ACHN (cell line): Measurements from ENCODE around the gene TSEN2.
"Not testable (repeated sequence)": the region's sequence is repeated elsewhere in the genome, so short reads cannot be mapped to it uniquely, and the experiment has no call there.

ENCODE experiments used
- DNase-seq: peaks from one replicate; pipeline ENCODE4 v3.0.0-alpha.2; 2015
- in situ Hi-C: cut with HindIII; loops from 2 replicates; pipeline ENCODE4 v1.10.0; 2017; ENCODE audit warnings: low sequenced_read_pairs, low pct_ligation_motif_present, low pct_unique_long_range_greater_than_20kb

Gene TSEN2

DNA sequence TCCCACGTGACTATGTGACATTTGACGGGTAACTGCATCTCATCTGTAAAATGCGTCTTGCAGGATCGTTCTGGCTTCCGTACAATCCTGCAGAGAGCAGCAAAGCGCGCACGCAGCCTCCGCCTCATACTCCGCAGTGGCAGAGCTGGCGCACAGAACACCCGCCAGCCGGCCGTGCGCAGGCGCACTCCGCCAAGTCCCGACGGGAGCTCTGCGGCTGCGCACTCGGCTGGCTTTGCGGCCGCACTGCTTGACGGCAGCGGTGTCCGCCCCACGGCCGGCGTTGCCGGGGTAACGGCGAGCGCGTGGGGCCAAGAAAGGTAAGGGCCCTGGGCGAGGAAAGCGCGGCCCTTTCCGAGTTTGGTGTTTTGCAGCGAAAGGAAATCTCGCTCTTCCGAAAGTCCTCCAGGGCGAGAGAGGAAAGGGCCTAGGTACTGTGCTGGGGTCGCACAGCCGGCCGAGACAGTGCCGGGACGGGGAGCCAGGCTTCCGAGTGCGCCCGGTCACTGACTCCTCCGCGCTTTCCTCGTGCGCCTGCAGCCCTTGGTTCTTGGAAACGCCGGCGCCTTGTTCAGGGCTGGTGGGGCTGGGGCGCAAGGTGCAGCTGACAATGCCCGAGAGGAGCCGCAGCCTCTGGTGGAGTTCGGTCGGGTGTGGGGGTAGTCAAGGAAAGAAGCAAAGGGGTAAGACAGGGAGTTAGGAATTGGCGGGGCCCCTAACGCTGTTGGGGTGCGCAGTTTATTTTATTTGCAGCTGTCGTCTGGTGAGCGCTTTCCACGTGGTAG lies at the start of gene TSEN2:
TSS of gene TSEN2 (plus strand) at position 283 of the 785 bp plus-strand sequence. CDS start 5,321 bp downstream, outside the sequence.
- DNase-seq: peak; percentile 91
- in situ Hi-C loops: no loop called here

DNA sequence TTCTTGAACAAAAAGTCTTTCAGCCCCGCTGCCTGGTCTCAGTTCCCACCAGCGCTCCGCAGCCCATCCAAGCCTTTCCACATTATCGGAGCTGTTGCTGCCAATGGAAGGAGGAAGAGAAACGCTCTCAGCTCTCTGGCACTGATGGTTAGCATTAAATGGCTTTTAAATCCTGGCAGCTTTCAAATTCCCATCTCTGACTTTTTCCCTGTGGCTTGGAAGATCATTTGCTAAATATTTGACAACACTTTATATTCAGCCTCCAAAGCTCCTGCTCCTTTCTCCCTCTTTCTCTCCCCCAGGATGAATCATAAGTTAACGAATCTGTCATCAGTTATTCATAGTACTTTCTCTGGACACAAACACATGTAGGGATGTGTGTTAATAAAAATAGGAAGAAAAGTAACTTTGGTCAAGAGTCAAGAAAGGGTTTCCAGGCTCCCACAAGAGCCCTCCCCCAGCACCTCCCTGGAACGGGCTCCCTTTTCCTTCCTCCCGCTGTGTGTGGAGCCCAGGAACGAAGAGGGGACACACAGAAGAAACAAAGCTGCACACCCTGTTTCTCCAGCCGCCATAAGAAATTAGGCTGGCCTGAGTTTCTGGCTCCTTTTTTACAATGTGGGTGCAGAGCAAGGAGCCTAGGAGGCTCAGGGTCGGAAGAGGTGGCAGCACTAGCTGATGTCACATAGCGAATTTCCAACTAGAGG lies 47.6 kb upstream of the TSEN2 start:
- in situ Hi-C loops: no loop called here
- peak; percentile 11 for DNase-seq

DNA sequence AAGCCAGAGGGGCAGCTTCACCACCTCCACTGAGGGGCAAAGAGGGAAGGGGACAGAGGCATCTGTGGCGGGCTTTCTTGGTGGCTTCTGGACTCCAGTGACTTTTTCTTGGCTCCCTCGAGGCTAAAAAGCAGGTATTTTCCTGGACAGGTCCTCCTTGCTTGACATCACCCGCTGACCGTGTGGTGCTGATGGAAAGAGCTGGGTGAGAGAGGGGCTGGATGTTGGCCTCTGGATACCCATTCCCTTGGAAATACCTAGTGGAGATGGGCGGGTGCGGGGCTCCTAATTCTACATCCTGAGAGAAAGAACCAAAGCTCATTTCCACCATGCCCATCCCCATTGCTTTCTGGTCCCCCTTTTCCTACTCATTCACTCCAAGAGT lies 47.1 kb upstream of the TSEN2 start:
- in situ Hi-C loops: no loop called here
- no peak for DNase-seq

DNA sequence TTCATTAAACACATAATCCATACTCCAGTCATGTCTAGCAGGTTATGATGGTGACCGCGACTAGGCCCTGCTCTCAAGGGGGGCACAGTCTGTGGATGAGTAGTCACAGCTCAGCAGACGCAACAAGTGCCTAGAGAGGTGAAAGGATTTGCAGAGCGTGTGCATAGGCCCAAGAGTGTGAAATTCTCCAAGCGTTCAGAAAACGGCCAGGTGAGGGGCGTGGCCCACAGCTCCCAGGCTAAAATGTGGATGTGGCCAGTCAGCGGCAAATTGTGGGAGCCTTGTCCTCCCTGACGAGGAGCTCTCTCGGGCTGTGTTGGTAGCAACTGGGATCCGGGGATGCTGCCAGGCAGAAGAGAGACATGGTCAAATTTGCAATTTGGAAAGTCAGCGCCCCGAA lies 46.4 kb upstream of the TSEN2 start:
- no peak for DNase-seq
- in situ Hi-C loops: no loop called here

DNA sequence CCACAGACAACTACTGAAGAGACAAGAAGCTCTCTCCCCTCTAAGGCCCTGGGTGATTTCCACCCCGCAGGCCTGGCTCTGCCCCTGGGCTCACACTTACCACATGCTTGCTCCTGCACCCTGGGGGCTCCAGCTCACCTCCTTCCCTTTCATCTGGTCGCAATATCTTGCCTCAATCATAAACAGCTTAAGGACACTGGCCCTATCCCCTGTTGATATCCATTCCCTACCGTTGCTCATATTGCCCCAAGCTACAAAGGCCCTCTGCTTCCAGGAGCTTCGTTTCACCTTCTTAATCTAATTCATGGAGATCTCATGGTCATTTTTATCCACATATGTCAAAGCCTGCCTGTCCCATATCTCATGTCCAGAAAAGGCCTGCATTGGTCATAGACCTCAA lies 46.0 kb upstream of the TSEN2 start:
- in situ Hi-C loops: no loop called here
- DNase-seq: no peak

DNA sequence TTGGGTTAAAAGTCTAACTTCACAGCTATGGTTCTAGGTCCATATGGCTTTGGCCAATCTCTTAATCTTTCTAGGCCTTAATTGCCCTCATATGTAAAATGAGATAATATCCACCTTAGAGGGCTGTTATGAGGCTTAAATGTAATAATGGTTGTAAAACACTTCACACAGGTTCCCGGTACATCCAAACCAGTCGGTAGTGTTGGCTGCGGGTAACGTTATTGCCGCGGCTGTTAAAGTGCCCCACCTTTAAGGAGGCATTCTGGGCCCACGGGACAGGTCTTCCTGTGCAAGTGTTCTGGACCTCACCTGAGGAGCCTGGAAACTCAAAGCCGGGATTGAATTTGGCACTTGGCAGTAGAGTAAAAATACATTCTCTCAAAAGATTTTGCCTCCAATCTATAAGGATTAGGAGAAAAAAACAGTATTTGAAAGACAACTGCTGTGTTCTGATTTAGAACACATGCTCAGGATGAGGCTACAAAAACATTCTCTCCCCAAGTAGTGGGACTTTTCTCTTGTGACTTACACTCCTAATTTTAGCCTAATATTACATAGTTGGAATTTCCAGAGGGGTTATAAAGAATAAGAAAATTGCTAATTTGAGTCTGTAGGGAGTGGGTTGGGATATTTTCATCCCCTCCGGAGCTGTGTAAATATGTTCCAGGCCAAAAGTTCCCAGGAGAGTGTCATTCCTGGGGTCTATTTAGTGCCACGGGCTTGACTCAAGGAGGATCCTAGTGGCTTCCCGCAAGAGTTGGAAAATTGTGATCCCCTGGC lies 44.9 kb upstream of the TSEN2 start:
- in situ Hi-C loops: no loop called here
- DNase-seq: no peak

DNA sequence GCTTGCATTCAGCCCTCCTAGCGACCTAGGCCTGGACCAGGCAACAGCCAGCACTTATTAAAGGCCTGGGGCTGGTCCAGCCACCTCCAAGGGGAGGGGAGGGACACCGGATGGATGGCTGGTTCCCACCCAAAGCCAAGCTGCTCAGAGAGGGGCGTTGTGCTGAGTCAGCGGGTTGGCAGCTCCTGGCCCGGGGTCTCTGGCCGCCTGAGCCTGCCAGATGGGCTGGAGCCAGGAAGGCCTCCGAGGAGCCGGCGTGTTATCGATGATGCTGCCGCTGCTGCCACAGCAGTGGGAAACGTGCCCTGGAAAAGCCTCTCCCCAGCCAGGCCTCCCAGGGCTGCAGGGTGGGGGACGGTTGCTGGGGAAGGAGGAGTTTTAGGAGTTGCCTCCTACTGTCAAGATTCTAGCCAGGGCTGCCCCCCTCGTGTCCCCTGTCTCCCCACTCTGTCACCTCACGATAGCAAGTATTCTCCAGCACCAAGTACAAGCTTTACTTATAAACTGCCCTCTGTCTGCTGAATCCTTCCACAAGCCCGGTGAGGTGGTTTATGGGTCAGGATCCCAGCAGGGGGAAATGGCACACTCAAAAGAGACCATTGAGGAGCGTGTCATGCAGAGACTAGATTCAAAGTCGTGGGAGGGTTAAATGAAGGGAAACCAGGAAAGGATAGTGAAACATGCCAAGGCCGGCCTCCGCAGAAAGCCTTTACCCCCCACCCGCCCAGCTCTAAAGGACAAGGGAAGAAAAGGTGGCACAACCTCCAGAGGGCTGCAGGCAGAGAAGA lies 43.2 kb upstream of the TSEN2 start:
- in situ Hi-C loops: no loop called here
- DNase-seq: no peak

DNA sequence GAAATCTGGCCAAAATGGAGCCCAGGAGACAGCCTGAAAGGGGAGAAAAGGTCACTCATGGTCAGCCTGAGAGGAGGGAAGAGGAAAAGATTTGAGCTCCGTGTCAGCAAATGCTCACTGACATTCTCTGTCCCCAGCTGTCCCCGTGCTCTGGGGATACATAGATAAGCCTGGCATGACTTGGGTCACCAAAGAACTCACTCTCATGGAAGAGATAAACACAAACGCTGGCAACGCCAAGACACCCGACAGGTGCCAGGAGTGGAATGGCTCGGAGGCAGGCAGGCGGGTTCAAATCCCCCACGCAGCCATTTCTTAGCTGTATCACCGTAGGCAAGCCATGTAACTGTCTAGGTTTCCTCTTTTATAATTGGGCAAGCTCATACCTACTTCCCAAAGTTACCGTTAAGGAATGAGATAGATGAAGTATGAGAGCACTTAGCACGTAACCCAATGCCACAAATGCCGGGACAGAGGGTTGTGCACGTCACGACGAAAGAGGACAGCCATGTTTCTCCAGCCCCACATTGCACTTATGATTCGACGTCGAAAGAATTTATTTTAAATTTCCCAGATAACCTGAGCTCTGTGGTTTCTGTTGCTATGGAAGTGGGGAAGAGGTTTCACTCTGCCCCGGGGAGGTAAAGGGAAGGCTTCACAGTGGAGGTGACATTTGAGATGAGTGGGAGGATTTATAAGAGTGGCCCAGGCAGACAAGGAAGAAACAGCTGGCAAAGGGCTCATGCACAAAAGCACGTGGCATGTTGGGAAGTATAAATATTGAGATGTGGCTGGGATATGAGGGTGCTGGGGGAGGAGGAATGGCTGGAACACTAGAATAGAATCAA lies 41.4 kb upstream of the TSEN2 start:
- in situ Hi-C loops: no loop called here
- no peak for DNase-seq

DNA sequence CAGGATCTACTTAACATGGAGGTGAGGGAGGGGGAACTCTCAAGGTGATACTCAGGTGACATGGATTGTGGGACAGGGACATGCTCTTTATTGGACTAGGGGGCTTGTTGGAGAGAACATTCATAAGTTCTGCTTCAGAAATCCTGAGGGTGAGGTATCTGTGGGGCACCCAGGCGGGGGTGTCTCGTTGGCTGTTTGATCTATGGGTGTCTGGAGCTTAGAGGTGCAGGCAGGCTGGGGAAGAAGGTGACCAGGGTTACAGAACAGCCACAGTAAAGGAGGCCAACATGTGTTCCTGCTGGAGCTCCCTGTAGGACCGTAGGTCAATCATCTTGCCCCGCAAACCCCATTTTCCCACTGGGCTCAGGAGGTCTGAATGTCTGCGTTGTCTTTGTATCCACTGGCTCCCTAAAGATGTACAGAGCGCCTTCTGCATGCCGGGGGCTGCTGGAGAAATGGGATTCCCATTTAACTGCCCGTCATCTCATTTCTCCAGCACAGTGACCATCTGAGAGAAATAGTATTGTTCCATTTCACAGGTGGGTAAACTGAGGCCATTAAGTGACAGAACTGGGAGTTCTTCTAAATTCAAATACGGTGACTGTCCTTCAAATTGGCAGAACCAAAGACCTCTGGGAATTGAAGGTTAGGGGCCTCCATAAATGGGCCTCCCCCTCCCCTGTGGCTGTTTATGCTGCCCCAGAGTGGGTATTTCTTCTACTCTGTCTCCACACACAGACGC lies 40.3 kb upstream of the TSEN2 start:
- DNase-seq: no peak
- in situ Hi-C loops: no loop called here

DNA sequence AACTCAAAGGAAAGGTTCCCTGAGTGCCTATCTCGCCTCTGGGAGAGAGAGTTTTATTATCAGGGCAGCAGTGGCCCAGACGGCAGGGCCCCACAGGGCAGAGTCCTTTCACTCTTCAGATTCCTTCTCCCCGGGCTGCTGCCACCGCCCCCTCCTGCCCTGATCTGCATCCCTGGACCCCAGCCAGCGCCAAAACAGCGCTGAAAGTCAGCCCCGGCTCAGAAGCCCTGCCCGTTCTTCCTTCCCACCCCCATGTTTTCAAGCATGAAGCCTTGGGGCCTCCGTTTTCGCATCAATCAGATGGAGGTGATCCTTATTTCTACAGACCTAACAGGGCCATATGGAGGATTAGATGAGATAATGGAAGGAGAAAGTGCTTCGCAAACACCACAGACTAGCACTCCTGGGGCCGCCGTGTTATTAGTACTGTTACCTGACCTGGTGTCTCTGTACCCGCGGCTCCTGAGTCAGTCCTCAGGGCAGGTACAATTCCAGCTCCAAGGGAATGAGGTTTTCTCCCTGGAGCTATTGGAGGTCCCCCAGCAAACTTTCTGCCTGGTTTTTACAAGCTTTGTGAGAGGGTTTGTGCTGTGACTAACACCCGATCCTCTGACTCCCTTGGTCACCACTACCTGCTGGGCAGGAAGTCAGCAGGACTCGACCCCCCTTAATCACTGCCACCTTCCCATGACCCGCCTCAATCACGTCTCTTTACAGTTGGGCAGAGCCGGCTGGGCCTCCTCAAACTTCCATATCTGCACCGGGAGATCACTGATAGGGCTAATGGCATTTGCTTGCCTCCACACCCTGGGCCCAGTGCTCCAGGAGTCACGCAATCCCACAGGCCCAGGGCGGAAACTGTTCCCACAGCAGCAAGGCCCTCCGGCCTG lies 39.5 kb upstream of the TSEN2 start:
- in situ Hi-C loops: no loop called here
- DNase-seq: no peak

DNA sequence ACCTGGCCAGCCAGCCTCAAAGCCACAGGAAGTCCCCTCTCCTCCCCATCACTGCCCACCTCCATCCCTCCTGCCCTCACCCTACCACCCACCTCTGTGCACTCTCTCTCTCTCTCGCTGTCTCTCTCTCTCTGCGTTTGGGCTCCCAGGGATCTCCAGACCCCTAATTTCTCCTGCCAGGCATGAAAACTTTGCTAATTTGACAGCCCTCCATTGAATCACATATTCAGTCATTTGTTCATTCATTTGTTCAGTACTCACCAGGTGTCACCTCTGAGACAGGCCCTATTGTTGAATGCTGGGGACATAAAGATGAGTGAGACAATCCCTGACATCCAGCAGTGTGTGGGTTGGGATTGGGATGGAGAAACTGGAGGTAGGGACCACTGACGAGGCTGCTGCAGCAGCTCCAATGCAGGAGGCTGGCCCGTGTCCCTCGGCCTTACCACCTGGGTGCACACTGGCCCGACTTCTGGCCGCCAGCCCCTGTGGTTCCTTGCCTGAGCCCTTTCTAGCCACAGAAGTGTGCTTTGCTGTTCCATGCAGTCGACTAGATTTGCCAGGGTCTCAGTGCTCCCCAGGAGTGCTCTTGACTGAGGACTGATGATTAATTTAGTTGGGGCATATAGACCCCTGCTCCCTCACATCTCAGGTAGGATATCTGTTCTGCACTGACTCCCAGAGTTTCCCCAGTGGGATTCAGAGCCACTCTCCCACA lies 38.6 kb upstream of the TSEN2 start:
- no peak for DNase-seq
- in situ Hi-C loops: no loop called here

DNA sequence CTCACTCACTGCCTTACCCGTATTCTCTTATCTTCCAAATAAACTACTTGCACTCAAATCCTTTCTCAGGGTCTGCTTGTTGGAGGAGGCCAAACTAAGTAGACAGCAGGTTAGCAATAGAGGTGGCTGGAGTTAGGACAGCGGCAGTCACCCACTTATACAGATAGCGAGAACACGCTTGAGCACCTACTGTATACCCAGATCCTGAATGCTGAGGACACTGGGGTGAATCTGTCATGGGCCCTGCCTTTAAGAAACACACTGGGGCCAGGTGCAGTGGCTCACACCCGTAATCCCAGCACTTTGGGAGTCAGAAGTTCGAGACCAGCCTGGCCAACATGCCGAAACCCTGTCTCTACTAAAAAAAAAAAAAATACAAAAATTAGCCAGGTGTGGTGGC lies 38.0 kb upstream of the TSEN2 start:
- in situ Hi-C loops: no loop called here
- no peak for DNase-seq

DNA sequence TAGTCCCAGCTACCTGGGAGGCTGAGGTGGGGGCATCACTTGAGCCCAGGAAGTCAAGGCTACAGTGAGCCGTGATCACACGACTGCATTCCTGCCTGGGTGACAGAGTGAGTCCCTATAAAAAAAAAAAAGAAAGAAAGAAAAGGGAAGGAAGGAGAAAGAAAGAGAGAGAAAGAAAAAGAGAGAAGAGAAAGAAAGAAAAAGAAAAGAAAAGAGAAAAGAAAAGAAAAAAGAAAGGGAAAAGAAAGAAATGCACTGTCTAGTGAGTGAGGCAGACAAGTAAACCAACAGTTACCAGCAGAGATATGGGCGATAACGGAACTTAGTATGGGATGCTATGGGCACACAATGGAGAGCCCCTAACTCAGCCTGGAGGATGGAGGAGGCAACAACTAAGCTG lies 37.2 kb upstream of the TSEN2 start:
- no peak for DNase-seq
- in situ Hi-C loops: no loop called here

DNA sequence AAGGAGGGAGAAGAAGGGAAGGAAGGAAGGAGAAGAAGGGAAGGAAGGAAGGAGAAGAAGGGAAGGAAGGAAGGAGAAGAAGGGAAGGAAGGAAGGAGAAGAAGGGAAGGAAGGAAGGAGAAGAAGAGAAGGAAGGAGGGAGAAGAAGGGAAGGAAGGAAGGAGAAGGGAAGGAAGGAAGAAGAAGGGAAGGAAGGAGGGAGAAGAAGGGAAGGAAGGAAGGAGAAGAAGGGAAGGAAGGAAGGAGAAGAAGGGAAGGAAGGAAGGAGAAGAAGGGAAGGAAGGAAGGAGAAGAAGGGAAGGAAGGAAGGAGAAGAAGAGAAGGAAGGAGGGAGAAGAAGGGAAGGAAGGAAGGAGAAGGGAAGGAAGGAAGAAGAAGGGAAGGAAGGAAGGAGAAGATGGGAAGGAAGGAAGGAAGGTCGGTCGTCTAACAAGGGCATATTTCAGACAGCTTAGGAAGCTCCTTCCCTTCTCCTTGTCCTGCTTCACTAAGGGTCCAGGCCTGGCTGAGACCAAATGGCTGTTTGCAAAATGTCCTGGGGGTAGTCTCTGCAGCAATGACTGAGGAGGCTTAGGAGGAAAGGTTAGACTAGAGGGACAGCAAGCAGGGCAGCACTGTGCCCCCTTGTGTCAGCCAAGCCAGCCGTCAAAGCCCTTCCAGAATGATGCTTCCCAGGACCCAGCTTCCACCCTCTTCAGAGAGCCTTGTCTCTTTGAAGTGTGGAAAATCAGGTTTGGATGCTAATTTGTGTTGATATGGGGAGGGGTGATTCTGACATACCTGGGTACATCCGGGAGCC lies 35.7 kb upstream of the TSEN2 start:
- DNase-seq, in situ Hi-C loops: not testable (repeated sequence)
